A375 (cell line): ENCODE results near the gene HES1. TPM values are rescaled to one million over a fixed set of nuclear protein-coding genes. Genes with fewer than 3 reads are reported as not detected.

Experiments used
- small RNA-seq: library from RNA; depleted of rRNA; stranded (forward); fragments of <200 nt; gene quantifications from one replicate; pipeline ENCODE3, GENCODE V24; 2014
- total RNA-seq: library from RNA; depleted of rRNA; stranded (reverse); fragments of >200 nt; shearing (Covaris generic); gene quantifications from 2 replicates; pipeline ENCODE4 v1.2.3, GENCODE V29; 2014; rRNA removed

Gene HES1
- 303 and 327 TPM in 2 replicates for total RNA-seq

DNA sequence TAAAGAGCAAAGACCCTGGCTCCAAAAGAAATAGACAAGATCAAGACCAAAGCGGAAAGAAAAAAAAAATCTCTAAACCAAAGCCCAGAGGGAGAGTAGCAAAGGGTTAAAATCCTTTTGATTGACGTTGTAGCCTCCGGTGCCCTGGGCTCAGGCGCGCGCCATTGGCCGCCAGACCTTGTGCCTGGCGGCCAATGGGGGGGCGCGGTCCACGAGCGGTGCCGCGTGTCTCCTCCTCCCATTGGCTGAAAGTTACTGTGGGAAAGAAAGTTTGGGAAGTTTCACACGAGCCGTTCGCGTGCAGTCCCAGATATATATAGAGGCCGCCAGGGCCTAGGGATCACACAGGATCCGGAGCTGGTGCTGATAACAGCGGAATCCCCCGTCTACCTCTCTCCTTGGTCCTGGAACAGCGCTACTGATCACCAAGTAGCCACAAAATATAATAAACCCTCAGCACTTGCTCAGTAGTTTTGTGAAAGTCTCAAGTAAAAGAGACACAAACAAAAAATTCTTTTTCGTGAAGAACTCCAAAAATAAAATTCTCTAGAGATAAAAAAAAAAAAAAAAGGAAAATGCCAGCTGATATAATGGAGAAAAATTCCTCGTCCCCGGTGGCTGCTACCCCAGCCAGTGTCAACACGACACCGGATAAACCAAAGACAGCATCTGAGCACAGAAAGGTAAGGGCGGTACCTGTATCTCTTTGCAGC lies at the start of gene HES1:
Gene HES1 (plus strand): TSS at position 343 of the 713 bp plus-strand sequence. CDS start 233 bp downstream, at position 576.

Small RNA genes within 50 kb of the gene (small RNA-seq; reads per million reads assigned to genes)
- not detected for gene RN7SL215P

Other genes with a start within 250 kb of the HES1 start
- gene CPN2, start 215.2 kb downstream of the HES1 start, total RNA-seq = not detected in 2 replicates
- 0.11 and 0.32 TPM in 2 replicates for gene LRRC15, start 233.6 kb downstream of the HES1 start, total RNA-seq